SIG-M5 treated with dmso at 0.1 percent for 504 hours (cell line): Measurements from ENCODE around the gene UGT1A7.
"Not testable (repeated sequence)": the region's sequence is repeated elsewhere in the genome, so short reads cannot be mapped to it uniquely, and the experiment has no call there.

Experiments
- DNase-seq: peaks from one replicate; lab custom pipeline; 2025; ENCODE audit not compliant: unreplicated experiment; lab: John Stamatoyannopoulos, UW

Gene UGT1A7

GRCh38 chr2:233680361-233681045, 1.2 kb upstream of the UGT1A7 start:
- DNase-seq, result no peak

GRCh38 chr2:233684640-233685039, 2.9 kb downstream of the UGT1A7 start:
- DNase-seq, result no peak

GRCh38 chr2:233686928-233687327, 5.2 kb downstream of the UGT1A7 start:
- DNase-seq, result no peak

- no peak for DNase-seq
Measured at GRCh38 chr2:233688341-233688740, 6.6 kb downstream of the UGT1A7 start.

GRCh38 chr2:233689031-233689430, 7.3 kb downstream of the UGT1A7 start:
- DNase-seq, result no peak

GRCh38 chr2:233689501-233689900, 7.8 kb downstream of the UGT1A7 start:
- DNase-seq, result no peak

- DNase-seq, result no peak
Measured at GRCh38 chr2:233690444-233690843, 8.7 kb downstream of the UGT1A7 start.

GRCh38 chr2:233691443-233692433, 10.0 kb downstream of the UGT1A7 start:
- DNase-seq, result no peak

- DNase-seq, result no peak
Measured at GRCh38 chr2:233692648-233693047, 10.9 kb downstream of the UGT1A7 start, which contains the start of gene UGT1A6. UGT1A6 (plus strand) TSS chr2:233692890; CDS start chr2:233693005, 115 bp downstream.

GRCh38 chr2:233693963-233694362, 12.3 kb downstream of the UGT1A7 start:
- DNase-seq, result no peak

- no peak for DNase-seq
Measured at GRCh38 chr2:233698740-233699139, 17.0 kb downstream of the UGT1A7 start.

GRCh38 chr2:233699424-233700027, 17.8 kb downstream of the UGT1A7 start:
- no peak for DNase-seq

- peak; percentile 14 for DNase-seq
Measured at GRCh38 chr2:233700028-233700635, 18.4 kb downstream of the UGT1A7 start.

GRCh38 chr2:233700842-233701241, 19.1 kb downstream of the UGT1A7 start:
- not testable (repeated sequence) for DNase-seq

- no peak for DNase-seq
Measured at GRCh38 chr2:233702238-233702637, 20.5 kb downstream of the UGT1A7 start.

GRCh38 chr2:233705911-233706506, 24.3 kb downstream of the UGT1A7 start:
- DNase-seq, result peak; percentile 25

- no peak for DNase-seq
Measured at GRCh38 chr2:233706720-233707119, 25.0 kb downstream of the UGT1A7 start.

GRCh38 chr2:233707940-233708644, 26.4 kb downstream of the UGT1A7 start:
- DNase-seq, result no peak

- no peak for DNase-seq
Measured at GRCh38 chr2:233708942-233709341, 27.2 kb downstream of the UGT1A7 start.
